GM21619 (cell line): Measurements from ENCODE around the gene DLX4.

Experiments
- ATAC-seq: cut with Tn5 transposase; IDR thresholded peaks from one replicate; pipeline ENCODE4 v1.9.1; 2021; ENCODE audit not compliant: unreplicated experiment

Gene DLX4

DNA sequence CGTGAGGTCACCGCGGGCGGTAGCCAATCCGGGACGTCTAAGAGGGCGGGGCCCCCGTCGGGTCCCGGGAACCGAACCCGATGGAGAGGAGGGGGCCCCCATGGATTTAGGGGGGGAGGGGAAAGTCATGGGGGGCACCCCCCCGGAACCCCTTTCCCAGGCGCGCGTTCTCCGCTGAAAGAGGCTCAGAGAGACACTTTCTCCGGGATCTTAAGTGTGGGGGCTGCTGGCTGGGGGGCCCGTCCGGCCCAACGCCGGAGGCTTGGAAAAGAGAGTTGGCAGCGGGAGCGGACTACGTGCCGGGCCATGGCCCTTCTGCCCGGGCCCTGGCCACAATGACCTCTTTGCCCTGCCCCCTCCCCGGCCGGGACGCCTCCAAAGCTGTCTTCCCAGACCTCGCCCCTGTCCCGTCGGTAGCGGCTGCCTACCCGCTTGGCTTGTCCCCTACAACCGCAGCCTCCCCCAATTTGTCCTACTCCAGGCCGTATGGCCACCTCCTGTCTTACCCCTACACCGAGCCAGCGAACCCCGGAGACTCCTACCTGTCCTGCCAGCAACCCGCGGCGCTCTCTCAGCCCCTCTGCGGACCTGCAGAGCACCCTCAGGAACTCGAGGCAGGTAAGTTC is at the start of gene DLX4:
Gene DLX4, plus strand, starts transcription at position 57 of the 626 bp plus-strand sequence. Its CDS starts 279 bp downstream, at position 336.
- no peak for ATAC-seq

DNA sequence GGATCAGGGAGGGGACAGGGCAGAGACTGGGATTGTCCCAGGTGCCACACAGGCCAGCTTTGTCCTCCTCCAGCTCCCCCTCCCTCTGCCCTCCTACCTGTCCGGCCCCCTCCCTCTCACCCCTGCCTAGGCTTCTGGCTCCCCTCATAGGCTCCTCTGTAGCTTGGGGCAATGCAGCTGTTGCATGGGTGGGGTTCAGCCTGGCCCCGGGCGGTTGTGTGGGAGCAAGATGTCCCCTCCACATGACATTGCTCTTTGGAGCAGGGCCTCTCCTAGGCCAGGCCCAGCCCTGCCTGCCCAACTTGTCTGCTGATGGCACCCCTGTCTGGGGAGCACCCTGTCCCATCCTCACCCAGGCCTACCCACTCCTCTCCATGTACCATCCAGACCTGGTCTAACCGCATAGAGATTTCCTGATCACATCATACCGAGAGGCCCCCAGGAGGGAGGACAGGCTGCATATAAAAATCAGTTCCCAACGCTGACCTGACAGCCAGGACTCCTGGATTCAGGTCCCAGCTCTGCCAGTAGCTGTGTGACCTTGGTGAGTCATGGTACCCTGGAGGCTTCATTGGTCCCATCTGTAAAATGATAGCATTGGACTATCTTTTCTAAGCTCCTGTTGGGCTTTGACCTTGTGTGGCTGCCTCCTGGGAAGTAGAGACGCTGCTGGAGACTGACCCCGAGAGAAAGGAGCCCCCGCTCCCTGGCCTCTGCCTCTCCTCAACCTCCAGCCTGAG is 48.8 kb upstream of the DLX4 start:
- ATAC-seq: no peak

DNA sequence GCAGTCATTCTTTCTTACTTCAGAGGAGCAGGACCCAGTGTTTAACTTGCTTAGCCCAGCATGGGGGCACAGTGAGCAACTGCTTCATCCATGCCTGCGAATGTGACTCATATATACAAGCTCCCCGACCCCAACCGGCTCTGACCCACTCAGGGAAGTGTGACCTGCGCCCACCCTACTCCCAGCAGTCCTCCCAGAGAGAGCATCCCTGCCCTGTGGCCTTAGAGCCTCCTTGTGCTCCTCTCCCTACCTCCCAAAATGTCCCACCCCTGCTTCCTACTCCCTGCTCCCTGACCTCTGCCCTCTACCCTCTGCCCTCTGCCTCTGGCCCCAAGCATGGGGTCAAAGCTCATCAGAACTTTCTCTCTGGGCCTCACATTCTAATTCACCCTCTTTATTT is 46.9 kb upstream of the DLX4 start:
- no peak for ATAC-seq

- ATAC-seq: no peak
Observed at GRCh38 chr17:49924116-49924515, 44.9 kb upstream of the DLX4 start.

- ATAC-seq: no peak
Observed at GRCh38 chr17:49924589-49924988, 44.4 kb upstream of the DLX4 start.

DNA sequence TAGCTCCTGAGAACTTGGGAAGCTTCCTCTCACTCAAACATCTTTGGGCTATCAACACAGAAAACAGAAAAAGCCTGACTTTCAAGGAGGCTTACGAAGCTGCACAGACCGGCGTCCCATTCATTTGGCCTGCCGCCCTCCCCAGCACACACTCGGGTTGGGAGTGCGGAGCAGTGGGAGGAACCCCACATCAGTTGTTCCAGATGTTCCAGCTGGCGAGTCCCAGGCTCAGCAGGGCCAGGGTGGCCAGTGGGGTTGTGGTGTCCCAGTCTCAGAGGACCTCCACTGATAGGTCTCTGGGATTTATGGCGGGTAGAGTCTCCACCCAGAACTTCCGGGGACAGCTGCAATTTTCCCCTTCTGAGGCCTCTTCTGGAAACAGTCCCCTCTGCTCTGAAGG is 43.1 kb upstream of the DLX4 start:
- ATAC-seq: no peak

GRCh38 chr17:49926886-49927285 is 42.1 kb upstream of the DLX4 start:
- no peak for ATAC-seq

GRCh38 chr17:49928126-49928800 is 40.7 kb upstream of the DLX4 start:
- no peak for ATAC-seq

DNA sequence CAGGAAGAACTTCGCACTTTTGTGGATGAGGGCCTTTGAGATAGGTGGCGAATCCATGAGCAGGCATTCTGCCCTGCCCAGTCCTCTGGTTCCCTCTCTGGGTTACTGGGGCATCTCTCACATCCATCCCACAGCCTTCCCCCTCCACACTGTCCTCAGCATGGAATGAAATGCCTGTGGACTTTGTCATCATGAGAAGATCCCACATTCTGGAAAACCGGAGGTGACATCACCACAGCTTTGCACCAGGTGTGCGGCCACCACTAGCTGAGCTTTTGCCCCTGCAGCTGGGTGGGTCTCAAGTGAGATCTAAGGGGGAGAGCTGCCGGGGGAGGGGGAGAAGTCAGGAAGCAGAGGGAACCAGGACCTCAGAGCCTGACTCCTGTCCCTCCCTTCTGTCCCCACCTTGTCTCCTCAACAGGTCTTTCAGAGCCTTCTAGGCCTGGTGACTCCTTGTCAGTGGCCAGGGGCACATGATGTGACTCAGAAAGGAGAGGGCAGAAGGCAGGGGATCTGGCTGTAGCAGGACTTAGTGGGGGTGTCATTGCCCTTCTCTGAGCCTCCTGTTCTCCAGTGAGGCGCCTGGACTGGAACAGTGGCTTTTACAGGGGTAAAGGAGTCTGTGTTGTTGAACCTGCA is 40.0 kb upstream of the DLX4 start:
- ATAC-seq: no peak

GRCh38 chr17:49930880-49931279 is 38.1 kb upstream of the DLX4 start:
- ATAC-seq: no peak

GRCh38 chr17:49931416-49932137 is 37.4 kb upstream of the DLX4 start:
- no peak for ATAC-seq

- no peak for ATAC-seq
Observed at GRCh38 chr17:49932138-49932723, 36.8 kb upstream of the DLX4 start.

DNA sequence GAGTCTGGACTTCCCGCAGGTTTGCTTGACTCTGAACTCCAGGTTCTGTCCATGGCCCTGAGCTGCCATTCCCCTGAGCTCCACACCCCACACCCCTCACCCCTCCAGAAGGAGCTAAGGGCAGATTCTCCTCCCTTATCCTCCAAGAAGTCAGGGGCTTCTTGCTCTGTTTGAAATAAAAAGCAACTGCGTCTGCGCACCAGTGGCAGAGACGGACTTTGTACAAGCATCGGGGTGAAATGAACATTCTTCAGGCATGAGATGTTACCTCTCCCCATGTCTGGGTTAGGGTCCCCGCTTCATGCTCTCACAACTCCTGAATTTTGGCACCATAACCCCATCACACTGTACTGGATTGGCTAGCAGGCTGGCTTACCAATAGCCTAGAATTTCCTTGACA is 36.1 kb upstream of the DLX4 start:
- no peak for ATAC-seq

- no peak for ATAC-seq
Observed at GRCh38 chr17:49935526-49936210, 33.3 kb upstream of the DLX4 start.

DNA sequence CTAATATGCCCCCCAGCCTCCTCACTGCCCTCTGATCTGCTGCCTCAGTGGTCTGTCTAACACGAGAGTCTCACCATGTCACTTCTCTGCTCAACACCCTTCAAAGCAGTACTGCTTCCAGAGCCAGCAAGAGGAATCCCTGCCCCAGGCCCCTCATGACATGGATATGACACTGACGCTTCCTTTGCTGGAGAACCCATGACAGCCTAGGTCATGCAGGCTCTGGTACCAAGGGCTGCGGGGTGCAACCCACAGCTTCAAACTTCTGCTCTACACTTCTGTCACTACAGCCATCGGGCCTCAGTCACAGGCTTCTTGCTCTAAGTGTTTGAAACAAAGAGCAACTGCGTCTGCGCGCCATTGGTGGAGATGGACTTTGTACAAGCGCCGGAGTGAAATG is 32.6 kb upstream of the DLX4 start:
- ATAC-seq: no peak

GRCh38 chr17:49939318-49939717 is 29.7 kb upstream of the DLX4 start:
- no peak for ATAC-seq

DNA sequence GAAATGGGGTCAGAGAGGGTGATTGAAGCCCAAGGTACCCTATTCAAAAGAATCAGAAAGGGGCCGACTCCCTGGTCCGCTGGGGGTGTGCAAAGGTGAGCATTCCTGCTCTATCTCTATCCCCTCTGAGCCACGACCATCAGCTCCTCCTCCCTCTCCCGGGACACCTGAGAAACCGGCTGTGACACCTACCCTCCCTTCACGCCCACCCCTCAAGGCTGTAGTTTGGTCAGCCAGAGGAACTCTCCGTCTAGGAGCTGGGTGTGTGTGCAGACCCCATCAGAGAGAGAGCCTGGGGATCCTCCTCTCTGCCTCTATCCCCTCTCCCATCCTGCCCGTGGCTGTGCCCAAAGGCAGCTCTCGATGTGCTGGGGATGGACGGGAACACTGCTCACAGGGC is 27.6 kb upstream of the DLX4 start:
- ATAC-seq: no peak

GRCh38 chr17:49942947-49943346 is 26.0 kb upstream of the DLX4 start:
- ATAC-seq: no peak

DNA sequence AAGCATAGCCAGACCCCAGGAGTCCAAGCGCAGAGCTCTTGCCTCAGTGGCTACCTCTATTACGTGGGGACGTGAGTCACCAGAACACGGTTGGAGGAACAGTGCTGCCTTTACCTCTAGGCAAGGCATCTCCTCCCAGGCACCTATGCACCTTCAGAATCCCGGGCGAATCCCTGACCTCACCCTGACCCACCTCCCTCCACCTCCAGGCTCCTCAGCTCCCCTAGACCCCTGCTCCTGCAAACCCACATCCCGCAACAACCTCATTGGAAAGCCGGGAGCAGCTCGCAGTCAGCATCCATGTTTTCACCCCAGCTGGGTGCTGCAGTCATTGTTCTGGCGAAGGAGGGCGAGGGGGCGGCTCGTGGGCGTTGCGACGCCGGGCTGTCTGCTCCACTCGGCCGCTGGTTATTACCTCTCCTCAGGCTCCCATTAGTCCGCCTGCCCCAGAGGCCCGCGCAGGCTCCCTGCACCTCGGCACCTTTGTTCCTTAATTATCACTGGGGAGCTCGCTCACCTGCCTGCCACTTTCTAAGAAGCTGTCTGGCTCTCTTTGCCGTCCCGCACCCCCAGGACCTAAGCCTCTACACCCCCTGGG is 24.6 kb upstream of the DLX4 start:
- ATAC-seq: no peak

DNA sequence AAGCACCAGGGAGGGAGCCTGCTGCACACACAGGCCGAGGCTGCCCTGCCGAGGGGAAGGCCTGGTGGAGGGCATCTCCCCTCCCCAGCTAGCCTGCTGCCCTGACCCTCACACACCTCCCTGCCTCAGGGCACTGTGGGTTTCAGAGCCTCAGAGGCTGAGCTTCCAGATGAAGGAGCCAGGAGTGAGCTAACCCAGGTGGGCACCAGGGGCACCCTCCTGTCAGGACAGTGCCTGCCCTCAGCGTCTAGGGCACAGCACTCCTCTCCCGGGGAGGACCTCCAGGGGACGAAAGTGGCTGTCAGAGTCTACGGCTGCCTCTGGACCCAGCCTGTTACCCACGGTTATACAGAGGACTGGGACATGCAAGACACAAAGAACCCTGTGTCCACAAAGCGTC is 22.8 kb upstream of the DLX4 start:
- no peak for ATAC-seq
